K562 (cell line): ENCODE measurements around the gene TBCCD1. TPM values are rescaled to one million over a fixed set of nuclear protein-coding genes. Genes with fewer than 3 reads are reported as not detected.

Experiments
- ATAC-seq: fragments of 200-7000 bp; cut with Tn5 transposase; 3 replicates; pipeline ENCODE4 v1.9.1; 2020; ENCODE audit warnings: moderate library complexity
- BruUV-seq: library from RNA; stranded (reverse); fragments of 400-500 nt; replicated peaks from 2 replicates; lab custom pipeline; 2021; lab: Mats Ljungman, UMichigan
- CTCF ChIA-PET: fragments of 300-600 bp; formaldehyde crosslinking; extraction: SDS; loops from one replicate; lab custom pipeline; 2021; ENCODE audit warnings: low intra/inter-chr PET ratio; lab: Yijun Ruan, JAX
- POLR2A ChIA-PET: fragments of 300-600, 350-650 bp; sonication (Branson Sonifier 250); formaldehyde crosslinking; extraction: SDS; loops from one replicate; lab custom pipeline; 2021; ENCODE audit warnings: antibody characterized with exemption, inconsistent platforms; lab: Yijun Ruan, JAX
- DNase-seq, 4 experiments: peaks; one replicate each; pipeline versions ENCODE4 v3.0.0 to v3.0.0-alpha.2; 2011 to 2018; ENCODE audit warnings: low spot score in 3 of 4, mixed read lengths in 3 of 4; ENCODE audit errors: extremely low read depth in 1 of 4
- FAIRE-seq: peaks from 2 replicates; lab custom pipeline; 2011; peaks lifted over from hg19 to GRCh38; lab: Jason Lieb, UNC
- H2AFZ ChIP-seq: 2 replicates; pipeline ENCODE4 v1.6.0; 2011; ENCODE audit warnings: low read depth, low read length, control low read depth, inconsistent platforms
- H3K27ac ChIP-seq: fragments of 200-600 bp; 3 replicates; pipeline ENCODE4 v1.8.0; 2011; ENCODE audit warnings: low read depth, mild to moderate bottlenecking, control low read depth, inconsistent platforms, low read length, moderate library complexity, mixed read lengths; ENCODE audit errors: extremely low read depth
- H3K27me3 ChIP-seq, 2 experiments: fragments of 300-600 bp in 1 of 2; 2 replicates in 1 of 2; 3 replicates in 1 of 2; pipeline versions ENCODE4 v1.6.0 to v1.8.0; 2011; ENCODE audit warnings: inconsistent platforms in 2 of 2, low read length in 2 of 2, mild to moderate bottlenecking in 1 of 2, mixed read lengths in 1 of 2, moderate library complexity in 1 of 2; ENCODE audit not compliant: control insufficient read depth in 2 of 2, insufficient read depth in 2 of 2
- H3K36me3 ChIP-seq: fragments of 300-600 bp; 3 replicates; pipeline ENCODE4 v1.8.0; 2011; ENCODE audit warnings: mild to moderate bottlenecking, low read length, inconsistent platforms; ENCODE audit not compliant: control insufficient read depth, insufficient read depth
- H3K4me1 ChIP-seq, 2 experiments: fragments of 200-600 bp in 1 of 2; replicated peaks in 1 of 2; 2 replicates in 1 of 2; 3 replicates in 1 of 2; pipeline versions ENCODE4 v1.5.1 to v1.8.0; 2011; ENCODE audit warnings: inconsistent platforms in 2 of 2, low read length in 2 of 2, mild to moderate bottlenecking in 1 of 2, mixed read lengths in 1 of 2, moderate library complexity in 1 of 2; ENCODE audit not compliant: control insufficient read depth in 2 of 2, insufficient read depth in 2 of 2
- H3K4me2 ChIP-seq: 2 replicates; pipeline ENCODE4 v1.6.1; 2011; ENCODE audit warnings: low read length, control low read depth, inconsistent platforms, mixed read lengths; ENCODE audit not compliant: insufficient read depth
- H3K4me3 ChIP-seq: fragments of 200-600 bp; sonication (generic), shearing (Covaris generic); 2 replicates; pipeline ENCODE4 v1.5.1; 2016; ENCODE audit warnings: control low read depth, inconsistent platforms
- H3K79me2 ChIP-seq: fragments of 200-600 bp; 3 replicates; pipeline ENCODE4 v1.8.0; 2011; ENCODE audit warnings: low read length, inconsistent platforms; ENCODE audit not compliant: control insufficient read depth, insufficient read depth
- H3K9ac ChIP-seq, 2 experiments: 2 replicates each; pipeline versions ENCODE4 v1.6.0 to v1.6.1; 2011; ENCODE audit warnings: low read depth in 2 of 2, low read length in 2 of 2, control low read depth in 1 of 2, inconsistent platforms in 1 of 2, mild to moderate bottlenecking in 1 of 2, mixed read lengths in 1 of 2; ENCODE audit not compliant: insufficient read depth in 1 of 2
- H3K9me1 ChIP-seq: one replicate; pipeline ENCODE4 v1.6.0; 2011; ENCODE audit warnings: inconsistent platforms, mild to moderate bottlenecking, low read length, moderate library complexity; ENCODE audit not compliant: control insufficient read depth, insufficient read depth
- H3K9me3 ChIP-seq: replicated peaks from 2 replicates; pipeline ENCODE4 v1.5.1; 2011; ENCODE audit warnings: low read depth, low read length, inconsistent platforms; ENCODE audit not compliant: control insufficient read depth, insufficient read depth
- H4K20me1 ChIP-seq: replicated peaks from 2 replicates; pipeline ENCODE4 v1.6.1; 2011; ENCODE audit warnings: low read length, inconsistent platforms, mixed read lengths; ENCODE audit not compliant: control insufficient read depth, insufficient read depth
- ATF4 ChIP-seq: fragments of 450-650 bp; formaldehyde crosslinking; IDR thresholded peaks from 2 replicates; pipeline ENCODE4 v1.4.0; 2022; ENCODE audit warnings: mild to moderate bottlenecking, moderate library complexity
- CAMTA2 ChIP-seq: fragments of 250-450 bp; sonication (Bioruptor Pico); conservative IDR thresholded peaks from 2 replicates; pipeline ENCODE4 v1.5.1; 2022
- CBFA2T2 ChIP-seq: fragments of 450-650 bp; conservative IDR thresholded peaks from 2 replicates; pipeline ENCODE4 v1.6.1; 2017; ENCODE audit warnings: mild to moderate bottlenecking
- CBFA2T3 ChIP-seq: fragments of 450-650 bp; IDR thresholded peaks from 2 replicates; pipeline ENCODE4 v1.6.1; 2017
- CHCHD3 ChIP-seq: fragments of 250-450 bp; sonication (Bioruptor Pico); IDR thresholded peaks from 2 replicates; pipeline ENCODE4 v2.1.2; 2022; ENCODE audit warnings: mild to moderate bottlenecking
- DPF2 ChIP-seq: fragments of 450-650 bp; IDR thresholded peaks from 2 replicates; pipeline ENCODE4 v1.6.1; 2016
- MNT ChIP-seq, 2 experiments: fragments of 450-650 bp; conservative IDR thresholded peaks; 2 replicates each; pipeline ENCODE4 v1.6.1; 2017; ENCODE audit warnings: mild to moderate bottlenecking in 2 of 2, moderate library complexity in 2 of 2
- PATZ1 ChIP-seq: fragments of 250-450 bp; sonication (Bioruptor Pico); IDR thresholded peaks from 2 replicates; pipeline ENCODE4 v1.5.0; 2020; ENCODE audit warnings: mild to moderate bottlenecking, borderline replicate concordance
- PCBP1 ChIP-seq: fragments of 200-400 bp; formaldehyde crosslinking; IDR thresholded peaks from 2 replicates; pipeline ENCODE4 v1.6.1; 2018; ENCODE audit warnings: mild to moderate bottlenecking, low read depth, low read length; ENCODE audit not compliant: poor library complexity, severe bottlenecking
- PTRF ChIP-seq: fragments of 450-650 bp; IDR thresholded peaks from 2 replicates; pipeline ENCODE4 v1.6.1; 2016; ENCODE audit warnings: mild to moderate bottlenecking, missing genetic modification characterization, missing compliant biosample characterization
- SIN3A ChIP-seq, 2 experiments: fragments of 150-350 bp in 1 of 2; IDR thresholded peaks; 2 replicates each; pipeline ENCODE4 v1.6.1; 2011 to 2016; ENCODE audit warnings: borderline replicate concordance in 2 of 2, low read depth in 2 of 2, low read length in 2 of 2, mild to moderate bottlenecking in 2 of 2, moderate library complexity in 2 of 2; ENCODE audit not compliant: control insufficient read depth in 1 of 2
- XRCC3 ChIP-seq: fragments of 450-650 bp; IDR thresholded peaks from 2 replicates; pipeline ENCODE4 v1.6.1; 2017; ENCODE audit warnings: mild to moderate bottlenecking, moderate library complexity
- ZNF449 ChIP-seq: fragments of 250-450 bp; sonication (Bioruptor Pico); IDR thresholded peaks from 2 replicates; pipeline ENCODE4 v1.8.0; 2022; ENCODE audit warnings: moderate library complexity, mild to moderate bottlenecking, inconsistent platforms
- ZNF518B ChIP-seq: fragments of 250-450 bp; sonication (Bioruptor Pico); IDR thresholded peaks from 2 replicates; pipeline ENCODE4 v1.5.0; 2021; ENCODE audit warnings: mild to moderate bottlenecking, moderate library complexity
- WGBS: fragments of 100-300 bp; shearing (Covaris generic); methylation state at CpG from one replicate; pipeline ENCODE4 v1.1.6; 2016; ENCODE audit warnings: low coverage, mixed read lengths; ENCODE audit not compliant: insufficient coverage; ENCODE audit errors: missing lambda C conversion rate; 5-methylcytosine and 5-hydroxymethylcytosine counted together
- in situ Hi-C: fragments of 300-500 bp; cut with MboI; formaldehyde crosslinking; loops from 4 replicates; pipeline ENCODE4 v1.15.0; 2018; ENCODE audit warnings: inconsistent platforms, mixed read lengths
- intact Hi-C: fragments of 100-400 bp; cut with micrococcal nuclease; formaldehyde crosslinking; loops from 2 replicates; pipeline ENCODE4 v1.14.2; 2022
- polyA plus RNA-seq, 8 experiments: library from polyadenylated mRNA; depleted of rRNA in 4 of 8; stranded (reverse) in 5 of 8; unstranded in 3 of 8; fragments of >200 nt; fragmentation: Nextera tagmentation in 2 of 8; fragmentation: Illumina TruSeq in 1 of 8; extraction: Ambion mirVana in 2 of 8; extraction: Trizol in 1 of 8; gene quantifications; 2 replicates each; pipeline versions ENCODE4 v1.2.1 to v1.2.3, GENCODE V29; 2011 to 2014; ENCODE audit warnings: inconsistent platforms in 1 of 8, missing spikeins in 1 of 8
- total RNA-seq, 7 experiments: library from RNA; depleted of rRNA in 6 of 7; stranded (reverse); fragments of >200 nt in 6 of 7; fragmentation: Illumina TruSeq in 2 of 7; extraction: Trizol in 2 of 7; gene quantifications; 2 replicates each; pipeline versions ENCODE4 v1.2.1 to v1.2.3, GENCODE V29; 2011 to 2021; ENCODE audit warnings: low replicate concordance in 1 of 7

Gene TBCCD1
- total and polyA plus RNA-seq, 9 of the 15 experiments (the other 6 are each of a cell fraction or from before 2014, with no cell fraction given) = 17.7 to 31.1 (median 21.2) TPM

GRCh38 chr3:186520431-186520830 lies 46.7 kb downstream of the TBCCD1 start:
- H3K79me2 ChIP-seq = no peaks in the 10 kb centered on the region
- no peaks in the 10 kb centered on the region for H3K36me3 ChIP-seq
- peaks cover 6 to 21% of the 10 kb centered on the region in 2 experiments; a peak in 4 of 5 replicates for H3K27me3 ChIP-seq
- no peak for DNase-seq
- H3K4me3 ChIP-seq = no peak overlapping the region
- 0% methylated on average over 5 of the region's 5 CpGs for WGBS
- ChIA-PET POLR2A (no interaction called here), CTCF (no interaction called here)
- ATAC-seq = no peak
- H3K9ac ChIP-seq = no peak overlapping the region
- H3K9me1 ChIP-seq = no peaks in the 10 kb centered on the region
- H3K4me2 ChIP-seq = no peak overlapping the region
- no peak overlapping the region for H2AFZ ChIP-seq
- in situ Hi-C loops = no loop called here
- no TSS peak for BruUV-seq
- intact Hi-C loops = no loop called here
- no peak for FAIRE-seq
- no peaks in the 10 kb centered on the region for H3K9me3 ChIP-seq
- H3K27ac ChIP-seq = no peak overlapping the region
- H4K20me1 ChIP-seq = no peaks in the 10 kb centered on the region
- H3K4me1 ChIP-seq = no peaks in the 10 kb centered on the region
- no peak for TF ChIP-seq MNT (conservative IDR thresholded peaks at IDR 0.05)
- no peak for TF ChIP-seq CAMTA2 (CRISPR knock-in tag)
- TF ChIP-seq PTRF (tag) = no peak
- no peak for TF ChIP-seq ZNF449 (CRISPR knock-in tag)
- no peak for TF ChIP-seq DPF2
- no peak for TF ChIP-seq SIN3A (IDR thresholded peaks at IDR 0.05; ENCODE audit: borderline replicate concordance in 2 of 2, control insufficient read depth in 1 of 2, low read depth in 2 of 2, low read length in 2 of 2)
- no peak for TF ChIP-seq PCBP1
- TF ChIP-seq ZNF518B = no peak
- no peak for TF ChIP-seq CBFA2T3
- TF ChIP-seq PATZ1 (CRISPR knock-in tag) = no peak
- TF ChIP-seq CHCHD3 (CRISPR knock-in tag) = no peak
- TF ChIP-seq ATF4 (CRISPR knock-in tag) = no peak
- TF ChIP-seq CBFA2T2 = no peak
- TF ChIP-seq XRCC3 = no peak
